Erythroblast (primary cell): ENCODE measurements around the gene RIF1.

Experiments used
- GATA1 ChIP-seq: IDR thresholded peaks from 2 replicates; pipeline ENCODE4 v1.6.1; 2011; ENCODE audit warnings: low read depth, mild to moderate bottlenecking, control low read depth, low read length, moderate library complexity
- POLR2A ChIP-seq: IDR thresholded peaks from 2 replicates; pipeline ENCODE4 v1.6.1; 2011; ENCODE audit warnings: mild to moderate bottlenecking, low read length

DNA sequence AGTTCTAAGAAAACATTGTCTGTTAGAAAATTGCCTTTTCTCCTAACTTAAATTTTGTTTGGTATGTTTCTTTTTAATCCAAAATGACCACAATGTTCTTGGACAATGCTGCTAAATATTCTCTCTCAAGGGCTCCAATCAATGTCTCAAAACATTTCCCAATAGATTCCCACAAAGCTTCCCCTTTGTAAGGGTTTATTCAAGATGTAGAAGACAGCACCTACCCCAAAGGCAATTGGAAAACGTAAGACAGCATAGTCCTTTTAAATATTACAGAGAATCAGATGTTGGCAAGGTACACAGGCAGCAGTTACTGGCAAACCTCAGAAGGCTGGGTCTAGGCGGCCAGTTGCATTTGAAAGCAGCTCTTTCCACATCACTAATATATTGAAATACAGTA, 18.3 kb upstream of the RIF1 start:
- TF ChIP-seq POLR2A (no peak), GATA1 (no peak)
